GM10248 (cell line): ENCODE data around the gene GNL3L.

Source experiments
- CTCF ChIA-PET: fragments of 300-600 bp; sonication (Branson Sonifier 250); formaldehyde crosslinking; extraction: SDS; loops from one replicate; lab custom pipeline; 2021; ENCODE audit warnings: antibody characterized with exemption; lab: Yijun Ruan, JAX
- POLR2A ChIA-PET: fragments of 350-650 bp; sonication (Branson Sonifier 250); formaldehyde crosslinking; extraction: SDS; loops from one replicate; lab custom pipeline; 2020; ENCODE audit warnings: antibody characterized with exemption; lab: Yijun Ruan, JAX
- DNase-seq: peaks from one replicate; pipeline ENCODE4 v3.0.0; 2012; ENCODE audit errors: extremely low spot score
- CTCF ChIP-seq: IDR thresholded peaks from 2 replicates; pipeline ENCODE4 v1.5.1; 2012; ENCODE audit warnings: mild to moderate bottlenecking, low read depth; ENCODE audit errors: extremely low read depth, missing control alignments, control extremely low read depth

Gene GNL3L

DNA sequence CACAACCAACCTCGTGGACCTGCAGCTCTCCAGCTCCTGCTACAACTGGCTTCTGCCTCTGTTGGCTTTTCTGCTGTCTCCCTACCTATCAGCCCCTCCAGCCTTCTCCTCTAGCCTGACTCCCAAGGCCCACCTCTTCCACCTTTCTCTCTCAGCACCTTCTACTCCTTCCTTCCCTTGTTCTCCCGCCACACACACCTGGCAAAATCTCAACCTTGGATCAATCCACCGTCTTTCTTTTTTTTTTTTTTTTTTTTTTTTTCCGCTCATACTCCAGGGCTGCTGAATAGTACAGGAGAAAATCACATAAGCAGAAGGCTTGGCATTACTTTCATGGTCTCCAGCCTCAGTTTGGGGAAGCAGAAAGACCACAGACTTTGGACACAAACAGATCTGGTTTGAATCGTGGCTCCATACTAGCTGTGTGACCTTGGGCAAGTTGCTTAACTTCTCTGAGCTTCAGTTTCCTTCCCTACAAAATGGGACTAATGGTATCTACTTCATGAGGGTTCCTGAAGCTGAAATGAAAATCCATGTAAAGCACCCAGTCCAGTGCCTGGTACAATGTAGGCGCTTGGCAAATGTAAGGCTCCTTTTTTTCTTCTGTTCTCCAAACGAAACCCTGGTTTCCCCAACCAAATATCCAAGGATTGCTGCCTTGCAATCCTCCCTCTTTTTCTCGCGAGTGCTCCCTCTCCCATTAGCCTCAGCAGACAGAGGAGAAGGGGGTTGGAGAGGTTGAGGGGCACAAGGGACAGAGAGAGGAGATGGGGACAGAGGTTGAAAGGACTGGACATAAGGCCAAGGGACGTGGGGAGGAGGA, 35.6 kb upstream of the GNL3L start:
- DNase-seq: no peak
- ChIA-PET POLR2A (no interaction called here), CTCF (no interaction called here)
- no peak for TF ChIP-seq CTCF

DNA sequence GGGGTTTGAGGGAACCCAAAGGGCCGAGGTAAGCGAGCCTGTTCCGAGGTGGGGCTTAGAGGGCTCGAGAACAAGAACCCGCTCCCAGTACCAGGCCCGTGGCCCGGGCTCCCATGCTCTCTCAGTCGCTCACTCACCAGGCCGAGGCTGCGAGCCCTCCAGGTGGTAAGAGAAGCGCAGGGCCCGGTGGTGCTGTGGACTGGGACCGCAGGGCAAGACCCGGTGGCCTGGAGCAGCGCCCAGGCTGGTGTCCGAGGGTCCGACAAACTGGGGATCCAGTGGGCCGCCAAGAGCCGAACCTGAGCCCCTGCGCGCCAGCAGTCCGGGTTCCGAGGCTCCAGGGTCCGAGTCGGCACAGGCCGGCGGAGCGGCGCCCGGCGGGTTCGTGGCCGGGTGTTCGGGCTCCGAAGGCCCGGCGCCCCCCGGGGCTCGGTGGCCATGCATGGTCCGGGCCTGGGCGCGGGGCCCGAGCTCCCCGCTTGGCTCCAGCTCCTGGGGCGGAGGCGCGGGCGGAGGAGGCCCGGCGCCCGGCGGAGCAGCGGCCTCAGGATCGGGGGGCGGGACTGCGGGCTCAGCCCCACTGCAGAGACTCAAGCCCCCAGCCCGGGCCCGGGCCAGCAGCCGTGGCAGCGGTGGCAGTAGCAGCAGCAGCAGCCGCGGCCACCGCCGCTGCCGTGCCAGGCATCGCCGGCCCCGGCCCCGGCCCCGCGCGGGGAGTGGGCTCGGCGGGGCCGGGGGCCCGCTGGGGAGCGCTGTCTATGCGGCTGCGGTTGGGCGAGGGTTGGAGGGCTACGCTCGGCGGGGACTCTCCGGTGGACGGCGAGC, 34.8 kb upstream of the GNL3L start:
- POLR2A ChIA-PET: no interaction called here
- CTCF ChIA-PET: no interaction called here
- no peak for TF ChIP-seq CTCF
- DNase-seq: no peak

- TF ChIP-seq CTCF: no peak
- DNase-seq: peak; percentile 45
- ChIA-PET CTCF (no interaction called here), POLR2A (no interaction called here)
Measured at GRCh38 chrX:54495814-54496516, 34.1 kb upstream of the GNL3L start, which contains the start of gene FGD1. TSS of gene FGD1 (minus strand) at chrX:54496234. CDS start at chrX:54495432, 802 bp downstream.

DNA sequence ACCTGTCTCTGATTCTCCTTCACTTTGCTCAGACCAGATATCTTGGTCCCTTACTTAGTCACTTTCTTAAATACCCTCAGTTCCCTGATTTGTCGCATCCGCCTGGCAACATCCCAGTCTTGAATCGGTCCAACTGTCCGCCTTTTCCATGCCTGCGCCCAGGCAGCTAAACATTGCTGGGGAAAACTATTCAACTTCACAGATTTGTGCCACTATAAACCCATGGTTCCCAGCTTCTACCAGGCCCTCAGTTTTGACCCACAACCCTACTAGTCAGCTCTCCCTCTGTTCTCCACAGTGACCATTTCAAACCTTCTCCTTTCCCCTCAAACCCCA, 33.5 kb upstream of the GNL3L start:
- POLR2A ChIA-PET: no interaction called here
- TF ChIP-seq CTCF: no peak
- DNase-seq: no peak
- CTCF ChIA-PET: no interaction called here

DNA sequence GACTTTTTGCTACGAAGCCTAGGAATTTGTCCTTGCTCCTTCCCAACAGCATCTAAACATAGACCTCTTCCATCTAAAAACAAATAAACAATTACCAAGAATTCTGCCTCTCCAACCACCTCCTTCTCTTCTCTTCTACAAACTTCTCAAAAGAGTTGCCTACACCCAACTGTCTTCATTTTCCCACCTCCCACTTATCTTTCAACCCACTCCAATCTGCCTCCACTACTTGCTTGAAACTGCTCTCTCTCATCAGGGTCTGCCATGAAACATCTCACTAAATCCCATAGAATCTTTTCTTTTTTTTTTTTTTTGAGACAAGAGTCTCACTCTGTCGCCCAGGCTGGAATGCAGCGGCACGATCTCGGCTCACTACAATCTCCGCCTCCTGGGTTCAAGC, 33.1 kb upstream of the GNL3L start:
- ChIA-PET CTCF (no interaction called here), POLR2A (no interaction called here)
- no peak for TF ChIP-seq CTCF
- no peak for DNase-seq

DNA sequence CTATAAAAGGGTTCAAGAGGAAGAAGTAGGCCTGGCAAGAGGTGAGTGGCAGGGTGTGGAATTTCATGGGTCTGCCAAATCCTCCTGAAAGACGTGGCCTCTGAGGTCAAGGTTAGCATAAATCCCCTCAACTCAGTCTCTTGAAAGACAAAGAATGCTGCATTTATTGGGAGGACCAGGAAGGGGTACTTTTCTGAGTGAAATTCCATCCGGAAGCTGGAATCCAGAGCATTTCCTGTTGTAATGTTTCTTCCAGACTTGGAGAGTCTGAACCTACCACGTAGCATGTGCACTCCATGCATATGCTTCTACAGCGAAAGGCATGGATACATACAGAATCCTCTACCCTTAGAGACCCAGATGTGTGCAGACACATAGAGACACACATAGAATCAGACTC, 20.6 kb upstream of the GNL3L start:
- TF ChIP-seq CTCF: no peak
- POLR2A ChIA-PET: no interaction called here
- DNase-seq: no peak
- CTCF ChIA-PET: no interaction called here
